GM23338 (cell line): ENCODE data around the gene ARHGAP42.

Experiments used
- CREB1 ChIP-seq: fragments of 250-450 bp; sonication (Bioruptor Pico); IDR thresholded peaks from 2 replicates; pipeline ENCODE4 v1.5.0; 2020; ENCODE audit warnings: low read depth, mild to moderate bottlenecking, moderate library complexity
- CTCF ChIP-seq, 2 experiments: fragments of 200-600 bp in 1 of 2; sonication (generic) in 1 of 2; conservative IDR thresholded peaks; 2 replicates each; pipeline versions ENCODE4 v1.5.1 to v1.6.1; 2016 to 2017; ENCODE audit warnings: antibody characterized with exemption in 2 of 2, low read depth in 2 of 2, mild to moderate bottlenecking in 2 of 2, moderate library complexity in 1 of 2
- EZH2 ChIP-seq: fragments of 200-600 bp; sonication (generic); IDR thresholded peaks from one replicate; pipeline ENCODE4 v1.8.0; 2017; ENCODE audit warnings: antibody characterized with exemption, mild to moderate bottlenecking, low read depth; ENCODE audit not compliant: unreplicated experiment
- EZH2phosphoT487 ChIP-seq: fragments of 200-600 bp; sonication (generic); IDR thresholded peaks from one replicate; pipeline ENCODE4 v1.8.1; 2018; ENCODE audit warnings: antibody characterized with exemption; ENCODE audit not compliant: unreplicated experiment
- JUNB ChIP-seq: IDR thresholded peaks from one replicate; pipeline ENCODE4 v1.6.1; 2016; ENCODE audit warnings: antibody characterized with exemption; ENCODE audit not compliant: unreplicated experiment
- NANOG ChIP-seq: IDR thresholded peaks from 2 replicates; pipeline ENCODE4 v1.6.1; 2016; ENCODE audit warnings: antibody characterized with exemption, borderline replicate concordance
- POLR2AphosphoS5 ChIP-seq: IDR thresholded peaks from 2 replicates; pipeline ENCODE4 v1.6.1; 2016; ENCODE audit warnings: antibody characterized with exemption, low read depth
- REST ChIP-seq: IDR thresholded peaks from one replicate; pipeline ENCODE4 v1.6.1; 2018; ENCODE audit warnings: antibody characterized with exemption; ENCODE audit not compliant: unreplicated experiment

- no peak for TF ChIP-seq REST
- no peak for TF ChIP-seq CTCF (conservative IDR thresholded peaks at IDR 0.05; ENCODE audit: low read depth in 2 of 2)
- no peak for TF ChIP-seq EZH2
- no peak for TF ChIP-seq JUNB
- no peak for TF ChIP-seq EZH2phosphoT487
- TF ChIP-seq POLR2AphosphoS5 = no peak
- no peak for TF ChIP-seq CREB1 (CRISPR knock-in tag)
- TF ChIP-seq NANOG = no peak
Measured at GRCh38 chr11:101022256-101022655, 335.2 kb downstream of the ARHGAP42 start.
